HCT116 (cell line): Measurements from ENCODE around the gene NHERF1. TPM values are rescaled to one million over a fixed set of nuclear protein-coding genes. Genes with fewer than 3 reads are reported as not detected.

Source experiments
- ATAC-seq: fragments of 200-7000 bp; cut with Tn5 transposase; 2 replicates; pipeline ENCODE4 v1.9.1; 2020; ENCODE audit warnings: mild to moderate bottlenecking, moderate library complexity
- BruUV-seq: library from RNA; stranded (reverse); fragments of 400-500 nt; replicated peaks from 2 replicates; lab custom pipeline; 2021; lab: Mats Ljungman, UMichigan
- CTCF ChIA-PET: fragments of 300-600 bp; sonication (Branson Sonifier 250); formaldehyde crosslinking; loops from one replicate; lab custom pipeline; 2021; ENCODE audit warnings: antibody characterized with exemption; lab: Charles Lee
- POLR2A ChIA-PET: fragments of 300-600, 350-600 bp; sonication (Branson Sonifier 250); formaldehyde crosslinking; loops from one replicate; lab custom pipeline; 2021; ENCODE audit warnings: antibody characterized with exemption; lab: Charles Lee
- RAD21 ChIA-PET, 2 experiments: fragments of 300-600 bp; sonication (Branson Sonifier 250); formaldehyde crosslinking; loops; one replicate each; lab custom pipeline; 2023; ENCODE audit warnings: low total read pairs in 2 of 2; ENCODE audit not compliant: uncharacterized antibody in 2 of 2, unreplicated experiment in 2 of 2, low non-redundant PET in 1 of 2; lab: Charles Lee
- DNase-seq: peaks from one replicate; pipeline ENCODE4 v3.0.0-alpha.2; 2010; ENCODE audit warnings: low read depth, low spot score
- H2AFZ ChIP-seq: fragments of 200-600 bp; shearing (Covaris generic), sonication (generic); 2 replicates; pipeline ENCODE4 v1.6.1; 2017; ENCODE audit warnings: low read depth, mixed run types, mixed read lengths, antibody characterized with exemption, low read length; ENCODE audit not compliant: poor library complexity, severe bottlenecking
- H3K27ac ChIP-seq: 2 replicates; pipeline ENCODE4 v1.5.1; 2012; ENCODE audit warnings: low read depth, low read length
- H3K27me3 ChIP-seq: fragments of 200-600 bp; sonication (generic); 2 replicates; pipeline ENCODE4 v1.6.1; 2016; ENCODE audit warnings: mixed run types, low read length, mixed read lengths; ENCODE audit not compliant: insufficient read depth
- H3K36me3 ChIP-seq, 2 experiments: fragments of 200-500 bp in 1 of 2; fragments of 200-600 bp in 1 of 2; sonication (Bioruptor generic) in 1 of 2; sonication (generic) in 1 of 2; 2 replicates each; pipeline versions ENCODE4 v1.5.1 to v1.6.1; 2014 to 2016; ENCODE audit warnings: low read length in 2 of 2, inconsistent platforms in 1 of 2, mixed read lengths in 1 of 2, mixed run types in 1 of 2; ENCODE audit not compliant: insufficient read depth in 2 of 2, control insufficient read depth in 1 of 2
- H3K4me1 ChIP-seq, 2 experiments: fragments of 200-600 bp in 1 of 2; sonication (generic) in 1 of 2; 2 replicates each; pipeline versions ENCODE4 v1.5.1 to v1.6.1; 2012 to 2017; ENCODE audit warnings: low read length in 2 of 2, inconsistent platforms in 1 of 2, mild to moderate bottlenecking in 1 of 2, mixed read lengths in 1 of 2, mixed run types in 1 of 2, moderate library complexity in 1 of 2; ENCODE audit not compliant: insufficient read depth in 2 of 2, control insufficient read depth in 1 of 2
- H3K4me2 ChIP-seq: fragments of 200-600 bp; sonication (generic); 2 replicates; pipeline ENCODE4 v1.6.1; 2017; ENCODE audit warnings: mixed run types, low read length, mixed read lengths
- H3K4me3 ChIP-seq, 2 experiments: fragments of 200-600 bp in 1 of 2; sonication (generic) in 1 of 2; replicated peaks in 1 of 2; 2 replicates each; pipeline ENCODE4 v1.5.1; 2011 to 2016; ENCODE audit warnings: low read length in 2 of 2, control low read depth in 1 of 2, low read depth in 1 of 2, mild to moderate bottlenecking in 1 of 2, mixed read lengths in 1 of 2, mixed run types in 1 of 2
- H3K79me2 ChIP-seq: fragments of 200-600 bp; sonication (generic); 2 replicates; pipeline ENCODE4 v1.6.1; 2017; ENCODE audit warnings: mild to moderate bottlenecking, mixed run types, low read length, moderate library complexity, mixed read lengths; ENCODE audit not compliant: insufficient read depth
- H3K9ac ChIP-seq: fragments of 200-600 bp; sonication (generic); 2 replicates; pipeline ENCODE4 v1.6.1; 2016; ENCODE audit warnings: low read length, mixed read lengths
- H3K9me2 ChIP-seq: fragments of 200-600 bp; sonication (generic), shearing (Covaris generic); 2 replicates; pipeline ENCODE4 v1.6.1; 2017; ENCODE audit warnings: mixed run types, mild to moderate bottlenecking, moderate library complexity; ENCODE audit not compliant: insufficient read depth
- H3K9me3 ChIP-seq, 2 experiments: fragments of 200-500 bp in 1 of 2; fragments of 200-600 bp in 1 of 2; sonication (Bioruptor generic) in 1 of 2; sonication (generic) in 1 of 2; 2 replicates each; pipeline ENCODE4 v1.6.1; 2014 to 2017; ENCODE audit warnings: low read length in 2 of 2, mixed read lengths in 2 of 2, inconsistent platforms in 1 of 2, low read depth in 1 of 2, mild to moderate bottlenecking in 1 of 2, mixed run types in 1 of 2, moderate library complexity in 1 of 2; ENCODE audit not compliant: control insufficient read depth in 1 of 2, insufficient read depth in 1 of 2
- H4K20me1 ChIP-seq: fragments of 200-600 bp; sonication (generic), shearing (Covaris generic); 2 replicates; pipeline ENCODE4 v1.6.1; 2017; ENCODE audit warnings: mixed run types, mild to moderate bottlenecking, moderate library complexity; ENCODE audit not compliant: insufficient read depth
- CBX3 ChIP-seq: IDR thresholded peaks from 2 replicates; pipeline ENCODE4 v1.6.1; 2012; ENCODE audit warnings: low read depth
- JUND ChIP-seq: IDR thresholded peaks from 2 replicates; pipeline ENCODE4 v1.6.1; 2012
- POLR2AphosphoS5 ChIP-seq: IDR thresholded peaks from 2 replicates; pipeline ENCODE4 v1.6.1; 2011; ENCODE audit warnings: mild to moderate bottlenecking, low read depth, low read length, moderate library complexity
- SIN3A ChIP-seq: IDR thresholded peaks from 2 replicates; pipeline ENCODE4 v1.6.1; 2012; ENCODE audit warnings: low read depth
- SRF ChIP-seq: IDR thresholded peaks from 2 replicates; pipeline ENCODE4 v1.6.1; 2012; ENCODE audit warnings: low read depth
- YY1 ChIP-seq: IDR thresholded peaks from 2 replicates; pipeline ENCODE4 v1.6.1; 2011; ENCODE audit warnings: low read length, low read depth, moderate library complexity, mild to moderate bottlenecking; ENCODE audit not compliant: insufficient replicate concordance; ENCODE audit errors: extremely low read depth
- intact Hi-C: fragments of 100-400 bp; cut with micrococcal nuclease; formaldehyde crosslinking; loops from 2 replicates; pipeline ENCODE4 v1.10.0; 2022
- total RNA-seq: library from RNA; stranded (reverse); gene quantifications from one replicate; pipeline ENCODE4 v1.2.1, GENCODE V29; 2021; ENCODE audit not compliant: unreplicated experiment
- TF ChIP-seq, protein P1 (sequence below): IDR thresholded peaks from 2 replicates; pipeline ENCODE4 v1.6.1; 2012
- TF ChIP-seq, protein P2 (sequence below), 3 experiments: fragments of 200-600 bp in 1 of 3; sonication (generic) in 1 of 3; IDR thresholded peaks in 2 of 3; conservative IDR thresholded peaks in 1 of 3; 2 replicates each; pipeline ENCODE4 v1.5.1; 2012 to 2017; ENCODE audit warnings: low read depth in 2 of 3, low read length in 2 of 3, antibody characterized with exemption in 1 of 3, borderline replicate concordance in 1 of 3, control low read depth in 1 of 3, mild to moderate bottlenecking in 1 of 3, mixed read lengths in 1 of 3, mixed run types in 1 of 3, moderate library complexity in 1 of 3; ENCODE audit not compliant: insufficient read depth in 1 of 3

The NHERF1 gene
- total RNA-seq, 1 experiment from 2014 or later = 129 TPM

DNA sequence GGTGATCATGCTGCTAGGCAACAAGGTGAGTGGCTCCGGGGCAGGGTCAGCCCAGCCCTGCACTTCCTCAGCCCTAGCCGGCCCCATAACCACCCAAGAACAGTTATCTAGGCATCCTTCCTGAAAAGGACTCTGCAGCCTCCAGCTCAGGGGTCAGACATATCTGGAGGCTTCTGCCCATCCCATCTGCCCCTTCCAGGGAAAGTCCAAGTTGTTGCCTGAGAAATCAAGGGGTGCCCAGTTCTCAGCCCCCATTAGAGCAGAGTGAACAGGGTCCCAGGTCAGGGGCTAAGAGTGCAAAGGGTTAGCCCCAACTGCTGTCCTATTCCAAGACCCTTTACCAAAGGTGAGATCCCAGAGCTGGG, 4.1 kb upstream of the NHERF1 start:
- Histone ChIP-seq H3K9me3 (no peaks in the 10 kb centered on the region), H3K4me1 (peaks cover 16 to 23% of the 10 kb centered on the region in 2 experiments; a peak in 3 of 4 replicates), H4K20me1 (no peaks in the 10 kb centered on the region), H2AFZ (no peak overlapping the region), H3K27me3 (no peaks in the 10 kb centered on the region), H3K4me2 (peak overlapping the region; percentile 59), H3K27ac (no peak overlapping the region), H3K9ac (no peak overlapping the region), H3K79me2 (peaks cover 8% of the 10 kb centered on the region), H3K36me3 (no peaks in the 10 kb centered on the region), H3K9me2 (no peaks in the 10 kb centered on the region)
- ATAC-seq = no peak
- intact Hi-C loops = loop anchor here (1.0 to 2.0 kb wide), 3 partner anchors 26 to 120 kb away; no protein-coding TSS in a partner anchor
- ChIA-PET RAD21 (interaction anchor here (0.6 to 1.6 kb wide), 8 partner anchors 23 to 98 kb away, joined by 3 to 8 read pairs (median 3); a partner anchor contains a TSS), CTCF (interaction anchor here (0.5 to 4.5 kb wide), 18 partner anchors 8 to 214 kb away, joined by 3 to 55 read pairs (median 7); partner anchors contain the start of genes FDXR, GRIN2C, NAT9 and RAB37)
- no TSS peak for BruUV-seq
- no peak for DNase-seq
- TF ChIP-seq YY1 = no peak
- TF ChIP-seq, protein P1, sequence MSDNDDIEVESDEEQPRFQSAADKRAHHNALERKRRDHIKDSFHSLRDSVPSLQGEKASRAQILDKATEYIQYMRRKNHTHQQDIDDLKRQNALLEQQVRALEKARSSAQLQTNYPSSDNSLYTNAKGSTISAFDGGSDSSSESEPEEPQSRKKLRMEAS = no peak
- no peak for TF ChIP-seq JUND
- no peak for TF ChIP-seq CBX3
- TF ChIP-seq, protein P2, sequence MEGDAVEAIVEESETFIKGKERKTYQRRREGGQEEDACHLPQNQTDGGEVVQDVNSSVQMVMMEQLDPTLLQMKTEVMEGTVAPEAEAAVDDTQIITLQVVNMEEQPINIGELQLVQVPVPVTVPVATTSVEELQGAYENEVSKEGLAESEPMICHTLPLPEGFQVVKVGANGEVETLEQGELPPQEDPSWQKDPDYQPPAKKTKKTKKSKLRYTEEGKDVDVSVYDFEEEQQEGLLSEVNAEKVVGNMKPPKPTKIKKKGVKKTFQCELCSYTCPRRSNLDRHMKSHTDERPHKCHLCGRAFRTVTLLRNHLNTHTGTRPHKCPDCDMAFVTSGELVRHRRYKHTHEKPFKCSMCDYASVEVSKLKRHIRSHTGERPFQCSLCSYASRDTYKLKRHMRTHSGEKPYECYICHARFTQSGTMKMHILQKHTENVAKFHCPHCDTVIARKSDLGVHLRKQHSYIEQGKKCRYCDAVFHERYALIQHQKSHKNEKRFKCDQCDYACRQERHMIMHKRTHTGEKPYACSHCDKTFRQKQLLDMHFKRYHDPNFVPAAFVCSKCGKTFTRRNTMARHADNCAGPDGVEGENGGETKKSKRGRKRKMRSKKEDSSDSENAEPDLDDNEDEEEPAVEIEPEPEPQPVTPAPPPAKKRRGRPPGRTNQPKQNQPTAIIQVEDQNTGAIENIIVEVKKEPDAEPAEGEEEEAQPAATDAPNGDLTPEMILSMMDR (IDR thresholded peaks at IDR 0.05 in 2 of 3, conservative IDR thresholded peaks at IDR 0.05 in 1 of 3; ENCODE audit: borderline replicate concordance in 1 of 3, insufficient read depth in 1 of 3, low read depth in 2 of 3, low read length in 2 of 3) = no peak
- no peak for TF ChIP-seq SIN3A
- no peak for TF ChIP-seq POLR2AphosphoS5
- no peak for TF ChIP-seq SRF
- TF ChIP-seq, all 23 proteins: peak for 0
- POLR2A ChIA-PET = interaction anchor here (0.6 to 1.1 kb wide), 3 partner anchors 25 to 545 kb away, joined by 3 read pairs; partner anchors contain the start of gene SLC25A19
- no peak overlapping the region for H3K4me3 ChIP-seq
